NCI-H748 treated with DMSO at 0.1 percent for 48 hours (cell line): ENCODE results near the gene TBC1D22B.
A peak's percentile ranks its signal among the peaks of the same experiment; 100 is the strongest.
"Not testable (repeated sequence)": the region's sequence is repeated elsewhere in the genome, so short reads cannot be mapped to it uniquely, and the experiment has no call there.

Experiments used
- DNase-seq: peaks from one replicate; lab custom pipeline; 2025; lab: John Stamatoyannopoulos, UW

The TBC1D22B gene

GRCh38 chr6:37303091-37303660 lies 45.6 kb downstream of the TBC1D22B start:
- no peak for DNase-seq

DNA sequence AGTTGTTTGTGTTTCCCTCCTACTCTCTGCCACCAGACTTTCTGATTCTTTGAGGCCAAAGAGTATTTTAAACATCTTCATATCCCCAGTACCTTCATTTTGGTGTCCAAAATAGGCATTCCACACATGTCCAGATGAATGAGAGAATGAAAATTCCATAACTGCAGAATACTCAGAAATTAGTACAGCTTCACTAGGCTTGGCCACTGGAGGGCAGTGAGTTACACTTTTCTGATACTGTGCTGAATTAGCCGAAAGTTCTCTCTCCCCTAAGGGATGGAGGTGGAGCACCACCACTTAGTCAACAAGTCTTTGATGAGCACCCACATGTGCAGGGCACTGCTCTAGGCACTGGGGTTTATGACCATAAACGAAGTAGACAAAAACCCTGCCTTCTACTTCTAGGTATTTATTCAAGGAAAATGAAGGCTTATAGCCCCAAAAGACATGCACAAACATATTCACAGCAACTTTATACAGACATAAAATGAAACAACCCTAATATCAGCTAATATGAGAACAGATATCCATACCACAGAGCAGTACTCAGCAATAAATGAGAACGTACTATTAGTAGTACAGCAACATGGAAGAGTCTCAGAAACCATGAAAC lies 46.4 kb downstream of the TBC1D22B start:
- no peak for DNase-seq

GRCh38 chr6:37304766-37305165 lies 47.2 kb downstream of the TBC1D22B start:
- no peak for DNase-seq

DNA sequence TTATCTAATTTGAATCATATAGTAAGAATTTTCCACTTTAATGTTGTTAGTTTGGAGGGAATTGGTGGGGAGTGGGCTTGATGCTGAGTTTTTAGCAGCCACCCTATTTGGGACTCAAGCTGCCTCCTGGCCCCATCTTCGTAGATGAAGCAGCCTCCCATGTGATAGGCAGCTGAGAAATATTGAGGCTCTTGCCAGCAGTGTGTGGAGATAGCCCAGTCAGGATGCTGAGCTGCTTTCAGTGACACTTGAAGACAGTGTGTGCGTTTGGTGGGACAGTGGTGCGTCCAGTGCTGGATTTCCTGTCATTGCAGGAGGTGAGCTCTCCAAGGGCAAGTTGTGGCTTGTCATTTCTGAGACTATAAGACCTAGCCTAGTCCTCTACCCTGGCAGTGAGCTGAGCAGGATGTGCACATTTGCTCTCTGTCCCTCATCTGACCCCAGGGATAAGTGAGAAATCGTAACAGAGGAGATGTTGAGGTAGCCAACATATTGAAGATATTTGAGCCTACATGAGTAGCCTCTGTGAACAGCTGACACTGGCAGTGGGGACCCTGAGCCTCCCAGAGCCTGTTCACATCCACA lies 48.4 kb downstream of the TBC1D22B start:
- no peak for DNase-seq

DNA sequence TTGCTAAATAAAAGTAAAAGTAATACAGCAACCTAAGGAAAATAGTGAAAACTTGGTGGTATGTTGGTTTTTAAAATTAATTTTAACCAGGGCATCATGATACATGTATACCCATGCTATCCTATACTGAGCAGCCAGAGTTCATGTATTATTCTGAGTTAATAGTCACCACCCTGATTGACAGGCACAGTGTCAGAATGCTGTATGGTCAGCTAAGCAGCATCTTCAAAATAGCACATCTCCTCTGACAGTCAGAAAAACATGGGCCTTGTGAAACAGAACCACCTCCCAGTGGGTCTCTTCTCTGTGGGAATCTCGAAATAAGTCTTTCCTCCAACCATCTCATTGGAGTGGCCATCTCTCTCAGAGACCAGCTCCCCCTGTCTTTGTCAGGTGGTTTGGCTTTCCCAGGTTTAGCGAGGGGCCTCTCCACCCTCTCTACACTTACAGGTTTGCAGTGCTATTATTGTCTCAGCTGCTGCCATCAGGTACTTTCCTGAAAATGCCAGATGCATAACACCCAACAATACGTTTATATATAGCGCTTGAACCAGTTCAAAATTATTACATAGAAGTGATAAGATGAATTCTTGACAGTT lies 49.2 kb downstream of the TBC1D22B start:
- no peak for DNase-seq

DNA sequence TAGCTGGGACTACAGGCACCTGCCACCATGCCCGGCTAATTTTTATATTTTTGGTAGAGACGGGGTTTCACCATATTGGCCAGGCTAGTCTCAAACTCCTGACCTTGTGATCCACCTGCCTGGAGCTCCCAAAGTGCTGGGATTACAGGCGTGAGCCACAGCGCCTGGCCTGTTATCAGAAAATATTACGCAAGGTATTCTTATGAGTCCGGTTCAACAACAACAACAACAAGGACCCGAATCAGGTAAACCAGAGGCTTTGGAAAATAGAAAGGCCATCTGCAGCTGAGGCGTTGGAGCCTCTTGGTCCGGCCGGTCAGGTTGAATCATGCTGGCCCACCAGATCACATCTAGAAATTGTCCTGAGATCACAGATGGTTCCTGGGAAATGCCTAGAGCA lies 49.9 kb downstream of the TBC1D22B start:
- DNase-seq: not testable (repeated sequence)

GRCh38 chr6:37308069-37308815 lies 50.7 kb downstream of the TBC1D22B start:
- peak; percentile 96 for DNase-seq

DNA sequence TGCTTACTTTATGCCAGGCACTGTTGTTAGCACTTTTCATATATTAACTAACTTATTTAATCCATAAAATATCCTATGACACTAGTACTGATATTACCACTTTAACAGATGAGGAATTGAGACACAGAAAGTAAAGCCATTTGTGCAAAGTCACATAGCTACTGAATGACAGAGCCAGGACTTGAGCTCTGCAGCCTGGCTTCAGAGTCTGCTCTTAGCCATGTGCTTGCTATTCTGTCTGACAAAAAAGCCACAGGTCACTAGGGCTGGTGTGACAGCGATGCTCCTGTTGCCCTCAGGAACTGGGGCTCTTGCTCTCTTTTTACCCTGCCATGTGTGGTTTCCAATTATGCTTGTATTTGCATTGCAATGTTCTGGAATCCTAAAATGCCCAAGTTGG lies 51.5 kb downstream of the TBC1D22B start:
- DNase-seq: no peak

DNA sequence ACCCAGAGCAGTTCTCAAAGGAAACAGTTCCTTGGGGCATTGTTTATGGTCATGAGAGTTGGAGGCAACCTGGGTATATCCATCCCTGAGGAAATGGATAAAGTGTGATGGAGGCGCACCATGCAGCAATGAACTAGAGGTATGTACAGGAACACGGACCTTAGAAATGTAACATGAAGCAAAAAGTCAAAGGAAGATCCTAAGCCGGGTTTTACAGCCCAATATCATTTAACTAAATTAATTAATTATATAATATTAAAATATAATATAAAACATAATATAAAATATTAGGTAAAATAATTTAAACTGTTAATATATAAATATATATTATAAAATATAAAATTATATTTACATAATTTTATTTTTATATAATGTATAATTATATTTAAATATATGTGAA lies 52.1 kb downstream of the TBC1D22B start:
- no peak for DNase-seq

DNA sequence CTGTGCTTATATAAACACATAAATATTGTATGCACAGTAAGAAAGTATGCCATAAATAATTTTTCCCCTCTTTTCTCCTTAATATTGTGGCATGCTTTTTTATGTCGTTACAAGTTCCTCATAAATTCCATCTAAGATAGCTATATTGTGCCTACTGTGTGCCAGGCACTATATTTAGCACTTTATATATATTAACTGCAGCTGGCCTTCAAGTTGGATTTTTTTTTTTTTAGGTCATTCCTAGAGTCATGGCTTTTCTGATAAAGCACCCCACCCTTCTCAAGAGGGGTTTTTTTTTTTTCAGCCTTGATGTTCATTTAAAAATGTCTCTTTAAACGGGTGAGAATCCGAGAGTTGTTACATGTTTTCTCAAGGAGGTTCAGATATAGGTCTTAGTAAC lies 53.4 kb downstream of the TBC1D22B start:
- no peak for DNase-seq

DNA sequence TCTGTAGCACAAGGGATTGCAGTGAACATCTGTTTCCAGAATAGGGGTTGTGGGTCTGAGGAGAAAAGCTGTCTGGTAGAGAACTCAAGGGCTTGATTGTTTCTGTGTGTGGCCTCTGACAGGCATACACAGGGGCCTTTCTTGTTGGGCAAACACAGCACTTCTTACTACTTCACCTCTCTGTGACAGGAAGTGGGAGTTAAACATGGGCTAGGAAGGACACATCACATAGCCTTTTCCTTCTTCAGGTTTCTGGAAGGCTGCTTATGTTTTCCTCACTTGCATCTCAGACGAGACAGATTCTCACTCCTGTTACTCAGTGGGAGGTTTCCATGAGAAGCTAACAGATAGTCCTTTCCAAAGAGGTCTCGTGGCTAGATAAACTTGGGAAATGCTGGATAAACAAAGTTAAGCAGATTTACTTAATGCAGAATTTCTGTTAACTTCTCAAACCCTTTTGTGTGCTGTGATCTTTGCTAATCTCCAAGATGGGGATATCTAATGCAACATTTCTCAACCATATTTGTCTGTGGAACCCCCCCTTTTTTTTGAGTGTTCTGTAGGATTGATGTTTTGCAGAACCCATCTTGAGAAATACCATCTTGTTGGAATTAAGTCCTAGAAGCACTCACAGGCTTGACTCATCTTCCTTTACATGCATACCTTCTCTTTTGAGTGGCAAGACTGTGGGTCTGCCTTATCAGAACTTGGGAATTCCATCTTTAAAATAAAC lies 54.3 kb downstream of the TBC1D22B start:
- DNase-seq: no peak

- DNase-seq: no peak
These were observed 56.3 kb downstream of the TBC1D22B start for GRCh38 chr6:37313723-37314486.

GRCh38 chr6:37314487-37315156 lies 57.0 kb downstream of the TBC1D22B start:
- peak; percentile 9 for DNase-seq

DNA sequence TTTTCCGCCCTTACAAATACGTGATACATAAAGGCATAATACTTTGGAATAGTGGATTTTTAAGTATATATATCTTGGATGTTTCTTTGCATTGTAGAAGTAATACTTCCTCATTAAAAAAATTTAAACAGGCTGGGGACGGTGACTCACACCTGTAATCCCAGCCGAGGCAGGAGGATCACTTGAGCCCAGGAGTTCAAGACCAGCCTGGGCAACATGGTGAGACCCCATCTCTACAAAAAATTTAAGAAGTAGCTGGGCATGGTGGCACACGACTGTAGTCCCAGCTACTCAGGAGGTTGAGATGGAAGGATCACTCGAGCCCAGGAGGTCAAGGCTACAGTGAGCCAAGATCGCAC lies 57.6 kb downstream of the TBC1D22B start:
- no peak for DNase-seq

DNA sequence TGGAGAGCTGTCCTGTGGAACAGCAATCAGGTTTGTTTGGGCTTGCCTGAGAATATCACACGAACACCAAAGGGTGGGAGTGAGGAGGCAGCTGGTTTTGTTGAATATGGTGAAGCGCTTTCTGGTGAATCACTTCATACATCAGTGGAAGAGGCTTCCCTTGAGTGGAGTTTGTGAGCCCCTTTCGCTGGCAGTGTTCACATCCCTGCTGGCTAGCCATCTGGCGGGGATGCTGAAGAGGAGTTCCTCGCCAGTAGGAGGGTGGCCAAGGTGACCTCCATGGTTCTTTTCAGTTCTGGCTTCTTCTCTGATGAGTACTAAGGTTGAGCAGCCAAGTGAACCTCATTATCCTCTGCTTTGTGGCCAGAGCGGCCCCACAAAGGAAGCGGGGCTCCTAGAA lies 58.5 kb downstream of the TBC1D22B start:
- no peak for DNase-seq

DNA sequence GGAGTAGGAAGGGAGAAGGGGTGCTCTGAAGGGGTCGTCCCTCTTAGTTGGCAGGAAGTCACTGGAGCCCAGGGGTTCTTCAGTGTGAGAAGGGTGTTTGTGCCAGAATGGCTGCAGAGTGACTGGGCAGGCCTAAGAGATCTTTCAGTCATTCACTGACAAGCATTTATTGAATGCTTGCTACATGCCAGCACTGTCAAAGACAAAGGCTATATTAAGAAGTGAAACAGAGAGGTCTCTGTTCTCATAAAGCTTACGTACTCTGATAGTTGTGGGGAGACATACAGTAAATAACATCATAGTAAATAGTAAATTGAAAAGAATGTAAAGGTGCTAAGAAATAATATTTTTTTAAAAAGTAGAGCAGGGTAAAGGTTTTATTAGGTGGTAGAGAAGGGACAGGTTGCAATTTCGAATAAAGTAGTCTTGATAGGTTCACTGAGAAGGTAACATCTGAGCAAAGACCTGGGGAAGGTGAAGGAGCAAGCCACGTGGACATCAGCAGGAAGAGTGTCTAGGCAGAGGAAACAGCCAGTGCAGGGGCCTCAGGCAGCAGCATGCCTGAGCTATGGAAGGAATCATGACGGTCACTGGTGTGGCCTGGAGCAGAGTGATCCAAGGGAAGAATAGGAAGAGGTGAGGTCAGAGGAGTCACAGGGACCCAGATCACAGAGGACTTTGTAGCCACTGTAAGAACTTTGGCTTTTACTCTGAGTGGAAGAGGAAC lies 59.9 kb downstream of the TBC1D22B start:
- no peak for DNase-seq

- DNase-seq: no peak
These were observed 61.6 kb downstream of the TBC1D22B start for GRCh38 chr6:37319156-37319555.

- DNase-seq: no peak
These were observed 62.4 kb downstream of the TBC1D22B start for GRCh38 chr6:37319856-37320480.

DNA sequence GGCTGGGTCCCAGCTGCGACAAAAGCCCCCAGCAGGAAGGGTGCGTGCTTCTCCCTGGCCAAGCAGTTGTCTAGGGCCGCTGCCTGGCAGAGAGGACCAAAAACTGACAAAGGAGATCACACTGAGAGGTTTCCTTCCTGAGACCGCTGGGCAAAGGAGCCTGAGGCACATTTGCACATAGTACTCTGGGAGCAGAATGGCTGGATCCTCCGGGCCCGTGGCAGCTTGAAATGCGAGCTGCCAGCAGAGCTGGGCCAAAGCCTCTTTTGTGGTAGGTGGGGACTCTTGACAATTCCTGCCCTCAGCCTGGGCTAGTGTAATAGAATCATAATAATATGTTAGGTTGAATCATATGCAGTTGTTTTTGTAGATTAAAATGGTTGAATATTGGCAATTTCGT lies 63.1 kb downstream of the TBC1D22B start:
- DNase-seq: no peak

DNA sequence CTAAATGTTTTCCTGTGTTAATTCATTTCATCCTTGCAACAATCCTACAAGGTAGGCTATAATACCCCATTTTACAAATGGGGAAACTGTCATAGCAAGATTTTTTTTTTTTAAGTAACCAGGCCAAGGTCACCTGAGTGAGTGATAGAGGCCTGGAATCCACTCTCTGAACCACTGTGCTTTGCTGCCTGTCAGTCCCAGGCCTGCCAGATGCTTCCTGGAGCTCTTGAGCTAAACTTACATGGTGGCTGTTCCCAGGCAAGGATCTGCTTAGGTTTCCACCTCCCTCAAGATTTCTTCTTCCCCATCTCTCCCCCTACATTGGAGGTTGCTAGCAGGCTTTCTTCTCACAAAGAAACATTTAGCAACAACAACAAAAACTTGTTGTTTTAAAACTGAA lies 63.5 kb downstream of the TBC1D22B start:
- DNase-seq: no peak
